Measurements from ENCODE around the gene CLDN25.
"Not testable (repeated sequence)": the region's sequence is repeated elsewhere in the genome, so short reads cannot be mapped to it uniquely, and the experiment has no call there.

CLDN25 gene

GRCh38 chr11:113778111-113778910, 1.3 kb upstream of the CLDN25 start:
- H3K4me3 ChIP-seq (replicated peaks; ENCODE audit: insufficient read depth, low read length) = no peak overlapping the region
- DNase-seq (ENCODE audit: low read depth in 1 of 2, low spot score in 1 of 2) = no peak
- TF ChIP-seq REST (IDR thresholded peaks at IDR 0.05; ENCODE audit: insufficient replicate concordance, low read depth) (no peak), SPI1 (IDR thresholded peaks at IDR 0.05; ENCODE audit: borderline replicate concordance, low read depth) (no peak), CTCF (IDR thresholded peaks at IDR 0.05; ENCODE audit: insufficient read depth, low read length) (no peak), GABPA (IDR thresholded peaks at IDR 0.05; ENCODE audit: low read depth) (no peak), POLR2AphosphoS5 (IDR thresholded peaks at IDR 0.05; ENCODE audit: low read depth) (no peak)
- H3K27me3 ChIP-seq (ENCODE audit: insufficient read depth, poor library complexity, severe bottlenecking) = peaks cover 3% of the 10 kb centered on the region
- H3K27ac ChIP-seq (replicated peaks) = no peak overlapping the region

GRCh38 chr11:113781682-113782081, 2.1 kb downstream of the CLDN25 start:
- Histone ChIP-seq H3K4me3 (replicated peaks; ENCODE audit: insufficient read depth, low read length) (no peak overlapping the region), H3K27me3 (ENCODE audit: insufficient read depth, poor library complexity, severe bottlenecking) (peaks cover 3% of the 10 kb centered on the region), H3K27ac (replicated peaks) (no peak overlapping the region)
- no peak for TF ChIP-seq REST (IDR thresholded peaks at IDR 0.05; ENCODE audit: insufficient replicate concordance, low read depth)
- DNase-seq (ENCODE audit: low read depth in 1 of 2, low spot score in 1 of 2) = no peak

GRCh38 chr11:113782134-113782533, 2.5 kb downstream of the CLDN25 start:
- H3K4me3 ChIP-seq (replicated peaks; ENCODE audit: insufficient read depth, low read length) = no peak overlapping the region
- peaks cover 3% of the 10 kb centered on the region for H3K27me3 ChIP-seq (ENCODE audit: insufficient read depth, poor library complexity, severe bottlenecking)
- H3K27ac ChIP-seq (replicated peaks) = no peak overlapping the region
- DNase-seq (ENCODE audit: low read depth in 1 of 2, low spot score in 1 of 2) = no peak
- TF ChIP-seq REST (IDR thresholded peaks at IDR 0.05; ENCODE audit: insufficient replicate concordance, low read depth) (no peak), GABPA (IDR thresholded peaks at IDR 0.05; ENCODE audit: low read depth) (no peak), CTCF (IDR thresholded peaks at IDR 0.05; ENCODE audit: insufficient read depth, low read length) (no peak), SPI1 (IDR thresholded peaks at IDR 0.05; ENCODE audit: borderline replicate concordance, low read depth) (no peak), POLR2AphosphoS5 (IDR thresholded peaks at IDR 0.05; ENCODE audit: low read depth) (no peak)

- not testable (repeated sequence) for H3K27me3 ChIP-seq (ENCODE audit: insufficient read depth, poor library complexity, severe bottlenecking); H3K4me3 ChIP-seq (replicated peaks; ENCODE audit: insufficient read depth, low read length); DNase-seq (ENCODE audit: low read depth in 1 of 2, low spot score in 1 of 2); H3K27ac ChIP-seq (replicated peaks)
Observed at GRCh38 chr11:113789016-113789415, 9.4 kb downstream of the CLDN25 start.

All from HL-60 (cell line).